IMR-90 (cell line): ENCODE results near the gene TIMELESS. TPM values are rescaled to one million over a fixed set of nuclear protein-coding genes. Genes with fewer than 3 reads are reported as not detected.
"Not testable (repeated sequence)": the region's sequence is repeated elsewhere in the genome, so short reads cannot be mapped to it uniquely, and the experiment has no call there.

Experiments used
- ATAC-seq: fragments of 200-7000 bp; cut with Tn5 transposase; 2 replicates; pipeline ENCODE4 v1.9.1; 2020; ENCODE audit warnings: low read depth, mild to moderate bottlenecking, moderate library complexity
- BruUV-seq: library from RNA; stranded (reverse); fragments of 400-500 nt; replicated peaks from 2 replicates; lab custom pipeline; 2021; lab: Mats Ljungman, UMichigan
- CTCF ChIA-PET: fragments of 300-600 bp; formaldehyde crosslinking; extraction: SDS; loops from one replicate; lab custom pipeline; 2021; ENCODE audit warnings: antibody characterized with exemption; lab: Yijun Ruan, JAX
- POLR2A ChIA-PET: fragments of 300-600 bp; sonication (Branson Sonifier 250); formaldehyde crosslinking; loops from one replicate; lab custom pipeline; 2022; ENCODE audit warnings: antibody characterized with exemption; ENCODE audit not compliant: unreplicated experiment; lab: Charles Lee
- DNase-seq: peaks from one replicate; pipeline ENCODE4 v3.0.0; 2013
- H2AFZ ChIP-seq: replicated peaks from 2 replicates; pipeline ENCODE3; 2013; ENCODE audit warnings: low read length, mild to moderate bottlenecking; ENCODE audit not compliant: poor library complexity
- H2AK5ac ChIP-seq: 2 replicates; pipeline ENCODE4 v1.6.1; 2013; ENCODE audit warnings: low read depth, low read length, inconsistent platforms
- H2AK9ac ChIP-seq: replicated peaks from 2 replicates; pipeline ENCODE3; 2013; ENCODE audit warnings: mild to moderate bottlenecking, low read depth, low read length, moderate library complexity; ENCODE audit not compliant: poor library complexity
- H2BK120ac ChIP-seq: 2 replicates; pipeline ENCODE4 v1.6.1; 2013; ENCODE audit warnings: low read depth, low read length, inconsistent platforms
- H2BK15ac ChIP-seq: 3 replicates; pipeline ENCODE4 v1.6.1; 2013; ENCODE audit warnings: low read depth, low read length, inconsistent platforms
- H2BK20ac ChIP-seq: 2 replicates; pipeline ENCODE4 v1.6.1; 2013; ENCODE audit warnings: low read depth, mild to moderate bottlenecking, inconsistent platforms, low read length, moderate library complexity
- H2BK5ac ChIP-seq: 2 replicates; pipeline ENCODE4 v1.6.1; 2013; ENCODE audit warnings: mild to moderate bottlenecking, low read depth, low read length, inconsistent platforms; ENCODE audit not compliant: poor library complexity, severe bottlenecking
- H3K14ac ChIP-seq: replicated peaks from 2 replicates; pipeline ENCODE4 v1.6.1; 2013; ENCODE audit warnings: low read depth, low read length, inconsistent platforms
- H3K18ac ChIP-seq: 2 replicates; pipeline ENCODE4 v1.6.1; 2013; ENCODE audit warnings: low read depth, low read length, control low read depth
- H3K23ac ChIP-seq: 2 replicates; pipeline ENCODE4 v1.6.1; 2013; ENCODE audit warnings: low read depth, low read length, inconsistent platforms
- H3K27ac ChIP-seq: 2 replicates; pipeline ENCODE4 v1.5.1; 2013; ENCODE audit warnings: mild to moderate bottlenecking, control low read depth, low read length; ENCODE audit not compliant: insufficient read depth
- H3K27me3 ChIP-seq: 2 replicates; pipeline ENCODE4 v1.6.1; 2013; ENCODE audit warnings: low read length; ENCODE audit not compliant: control insufficient read depth, insufficient read depth
- H3K36me3 ChIP-seq: 2 replicates; pipeline ENCODE4 v1.6.1; 2013; ENCODE audit warnings: low read length, mixed read lengths; ENCODE audit not compliant: control insufficient read depth, insufficient read depth
- H3K4ac ChIP-seq: 2 replicates; pipeline ENCODE4 v1.6.1; 2013; ENCODE audit warnings: low read depth, low read length, inconsistent platforms
- H3K4me1 ChIP-seq: 2 replicates; pipeline ENCODE4 v1.6.1; 2013; ENCODE audit warnings: low read length, mixed read lengths; ENCODE audit not compliant: control insufficient read depth, insufficient read depth
- H3K4me2 ChIP-seq: 2 replicates; pipeline ENCODE4 v1.6.1; 2013; ENCODE audit warnings: low read depth, mild to moderate bottlenecking, control low read depth, low read length, moderate library complexity
- H3K4me3 ChIP-seq: 2 replicates; pipeline ENCODE4 v1.5.1; 2013; ENCODE audit warnings: low read depth, mild to moderate bottlenecking, control low read depth, low read length, moderate library complexity; ENCODE audit not compliant: insufficient read depth
- H3K56ac ChIP-seq: 2 replicates; pipeline ENCODE4 v1.6.1; 2013; ENCODE audit warnings: low read length, inconsistent platforms; ENCODE audit not compliant: insufficient read depth; ENCODE audit errors: extremely low read depth
- H3K79me1 ChIP-seq, 2 experiments: 2 replicates each; pipeline ENCODE4 v1.6.1; 2013; ENCODE audit warnings: low read length in 2 of 2, inconsistent platforms in 1 of 2, low read depth in 1 of 2
- H3K9ac ChIP-seq: 2 replicates; pipeline ENCODE4 v1.6.1; 2013; ENCODE audit warnings: low read depth, low read length, control low read depth
- H3K9me1 ChIP-seq: 2 replicates; pipeline ENCODE4 v1.6.1; 2013; ENCODE audit warnings: low read length, inconsistent platforms; ENCODE audit not compliant: insufficient read depth
- H3K9me3 ChIP-seq: 2 replicates; pipeline ENCODE4 v1.6.1; 2013; ENCODE audit warnings: low read length; ENCODE audit not compliant: control insufficient read depth, insufficient read depth
- H4K20me1 ChIP-seq: 2 replicates; pipeline ENCODE4 v1.6.1; 2013; ENCODE audit warnings: low read length, inconsistent platforms; ENCODE audit not compliant: insufficient read depth
- H4K5ac ChIP-seq: 2 replicates; pipeline ENCODE4 v1.6.1; 2013; ENCODE audit warnings: mild to moderate bottlenecking, low read depth, low read length, control low read depth
- H4K8ac ChIP-seq, 2 experiments: 2 replicates each; pipeline ENCODE4 v1.6.1; 2013; ENCODE audit warnings: low read depth in 2 of 2, low read length in 2 of 2, control low read depth in 1 of 2, inconsistent platforms in 1 of 2
- H4K91ac ChIP-seq: 2 replicates; pipeline ENCODE4 v1.6.1; 2013; ENCODE audit warnings: low read depth, low read length, inconsistent platforms; ENCODE audit not compliant: insufficient read depth
- WGBS, 2 experiments: methylation state at CpG; one replicate each; pipeline versions ENCODE4 v1.1.5 to v1.1.7; 2013; ENCODE audit warnings: missing lambda C conversion rate in 2 of 2; ENCODE audit not compliant: insufficient read length in 1 of 2; ENCODE audit errors: extremely low coverage in 2 of 2; 5-methylcytosine and 5-hydroxymethylcytosine counted together
- dilution Hi-C: fragments of 300-500 bp; cut with HindIII; formaldehyde crosslinking; loops from one replicate; pipeline ENCODE4 v1.14.3; 2018; ENCODE audit warnings: low sequenced_read_pairs; ENCODE audit not compliant: unreplicated experiment
- in situ Hi-C: fragments of 300-500 bp; cut with MboI; formaldehyde crosslinking; loops from 3 replicates; pipeline ENCODE4 v1.14.3; 2019; ENCODE audit warnings: low sequenced_read_pairs, inconsistent platforms, mixed read lengths
- intact Hi-C: fragments of 100-400 bp; cut with micrococcal nuclease; formaldehyde crosslinking; loops from 2 replicates; pipeline ENCODE4 v1.10.0; 2022
- polyA plus RNA-seq, 3 experiments: library from polyadenylated mRNA; depleted of rRNA; stranded (reverse); fragments of >200 nt; gene quantifications; 2 replicates each; pipeline ENCODE4 v1.2.3, GENCODE V29; 2012; ENCODE audit warnings: low replicate concordance in 1 of 3
- total RNA-seq: library from RNA; depleted of rRNA; stranded (reverse); fragments of >200 nt; gene quantifications from 2 replicates; pipeline ENCODE4 v1.2.3, GENCODE V29; 2012

The TIMELESS gene
- total and polyA plus RNA-seq, 2 of the 4 experiments (the other 2 are of a cell fraction), result 7.3 to 10.4 TPM

GRCh38 chr12:56401125-56401524, 48.1 kb downstream of the TIMELESS start:
- H3K14ac ChIP-seq, H2BK120ac ChIP-seq, H3K4me3 ChIP-seq, H3K36me3 ChIP-seq, H2AFZ ChIP-seq, ATAC-seq, H4K91ac ChIP-seq, H2AK5ac ChIP-seq, H2BK5ac ChIP-seq, H3K4me2 ChIP-seq, H3K9me3 ChIP-seq, POLR2A ChIA-PET, H2BK15ac ChIP-seq, H3K27ac ChIP-seq, H3K56ac ChIP-seq, H4K20me1 ChIP-seq, in situ Hi-C loops, H4K5ac ChIP-seq, BruUV-seq, dilution Hi-C loops, H3K18ac ChIP-seq, H2AK9ac ChIP-seq, H3K9ac ChIP-seq, intact Hi-C loops, CTCF ChIA-PET, H2BK20ac ChIP-seq, H3K4ac ChIP-seq, H4K8ac ChIP-seq, H3K27me3 ChIP-seq, H3K79me1 ChIP-seq, H3K4me1 ChIP-seq, DNase-seq, H3K9me1 ChIP-seq, H3K23ac ChIP-seq: not testable (repeated sequence)
- WGBS, 2 experiments, result no CpG with 5 or more reads among the region's 3 CpGs

GRCh38 chr12:56399466-56399865, 49.8 kb downstream of the TIMELESS start:
- H2BK120ac ChIP-seq, H2AK5ac ChIP-seq, H3K79me1 ChIP-seq, H3K14ac ChIP-seq, H3K18ac ChIP-seq, H3K23ac ChIP-seq, DNase-seq, H3K9me1 ChIP-seq, H3K56ac ChIP-seq, H4K8ac ChIP-seq, H2BK15ac ChIP-seq, in situ Hi-C loops, CTCF ChIA-PET, ATAC-seq, H2AK9ac ChIP-seq, H3K9ac ChIP-seq, H3K27me3 ChIP-seq, dilution Hi-C loops, H2BK20ac ChIP-seq, H3K4me3 ChIP-seq, H3K4me2 ChIP-seq, H3K36me3 ChIP-seq, intact Hi-C loops, H2BK5ac ChIP-seq, H4K20me1 ChIP-seq, H3K9me3 ChIP-seq, POLR2A ChIA-PET, H4K5ac ChIP-seq, H3K27ac ChIP-seq, H4K91ac ChIP-seq, BruUV-seq, H2AFZ ChIP-seq, H3K4me1 ChIP-seq, H3K4ac ChIP-seq: not testable (repeated sequence)
- WGBS, 2 experiments, result no CpG with 5 or more reads among the region's 3 CpGs
